Upper lobe of left lung (tissue), 6 donors: ENCODE measurements around the gene ZNF775. TPM values are rescaled to one million over a fixed set of nuclear protein-coding genes. Genes with fewer than 3 reads are reported as not detected.

Experiments
- ATAC-seq, 2 donors: fragments of 200-7000 bp; cut with Tn5 transposase; one replicate each; pipeline ENCODE4 v1.9.1; 2022; ENCODE audit warnings: mild to moderate bottlenecking in 2 of 2, moderate library complexity in 2 of 2; ENCODE audit not compliant: low FRiP score in 2 of 2
- DNase-seq, 2 donors: peaks; one replicate each; pipeline ENCODE4 v3.0.0-alpha.2; 2019 to 2020
- H3K27ac ChIP-seq, 4 donors: fragments of 200-600 bp; sonication (generic); one replicate each; pipeline ENCODE4 v1.5.1; 2016 to 2019
- H3K27me3 ChIP-seq, 4 donors: fragments of 200-600 bp; sonication (generic); one replicate each; pipeline ENCODE4 v1.5.1; 2017 to 2019
- H3K36me3 ChIP-seq, 4 donors: fragments of 200-600 bp; sonication (generic); one replicate each; pipeline ENCODE4 v1.5.1; 2016 to 2019
- H3K4me1 ChIP-seq, 4 donors: fragments of 200-600 bp; sonication (generic); one replicate each; pipeline ENCODE4 v1.5.1; 2018 to 2019
- H3K4me3 ChIP-seq, 4 donors: fragments of 200-600 bp; sonication (generic); one replicate each; pipeline ENCODE4 v1.5.1; 2017 to 2019; ENCODE audit warnings: mild to moderate bottlenecking in 2 of 4, moderate library complexity in 1 of 4
- H3K9me3 ChIP-seq, 4 donors: fragments of 200-600 bp; sonication (generic); one replicate each; pipeline ENCODE4 v1.5.1; 2018 to 2019
- CTCF ChIP-seq, 6 experiments: fragments of 450-650 bp in 4 of 6; fragments of 200-600 bp in 2 of 6; sonication (generic) in 2 of 6; IDR thresholded peaks; one replicate each; pipeline ENCODE4 v1.5.1; 2016 to 2019; ENCODE audit warnings: antibody characterized with exemption in 6 of 6
- EP300 ChIP-seq, 4 donors: sonication (generic); formaldehyde crosslinking; IDR thresholded peaks; one replicate each; pipeline ENCODE4 v1.5.1; 2017; ENCODE audit warnings: antibody characterized with exemption in 4 of 4, control low read depth in 2 of 4
- POLR2A ChIP-seq, 4 donors: fragments of 450-650 bp; IDR thresholded peaks; one replicate each; pipeline ENCODE4 v1.5.1; 2016 to 2017; ENCODE audit warnings: antibody characterized with exemption in 4 of 4, mild to moderate bottlenecking in 2 of 4
- POLR2AphosphoS5 ChIP-seq, 2 donors: sonication (generic); formaldehyde crosslinking; IDR thresholded peaks; one replicate each; pipeline ENCODE4 v1.5.1; 2017; ENCODE audit warnings: antibody characterized with exemption in 2 of 2
- WGBS, 2 donors: methylation state at CpG; one replicate each; pipeline ENCODE4 v1.1.5; 2017 to 2018; 5-methylcytosine and 5-hydroxymethylcytosine counted together
- total RNA-seq, 6 donors: library from RNA; depleted of rRNA in 4 of 6; stranded (reverse); fragments of >200 nt in 4 of 6; gene quantifications; one replicate each; pipeline versions ENCODE4 v1.1.0 to v1.2.1, GENCODE V29; 2016 to 2021
- donor health status: DM: no; HTN: no; CAD: no; lungs with moderate emphysema.
- donor health status: DM: no; HTN: yes; CAD: no; lungs with severe emphysema.

ZNF775 gene
- total RNA-seq, 6 donors from 2014 or later = 3.0 to 6.5 (median 5.5) TPM

GRCh38 chr7:150369748-150370501, 9.2 kb upstream of the ZNF775 start:
- peaks cover 6 to 41% (median 32%) of the 10 kb centered on the region in 4 donors for H3K36me3 ChIP-seq
- peak overlapping the region in 3 of 4 donors; percentile 83 to 96 (median 91) for H3K4me3 ChIP-seq
- no peaks in the 10 kb centered on the region for H3K27me3 ChIP-seq
- H3K4me1 ChIP-seq = peaks cover 19 to 46% (median 22%) of the 10 kb centered on the region in 4 donors
- H3K27ac ChIP-seq = peak overlapping the region; percentile 93 to 97 (median 94)
- no peaks in the 10 kb centered on the region for H3K9me3 ChIP-seq
- 35 to 82% methylated on average over 7 to 23 of the region's 23 CpGs for WGBS, 2 donors
- peak in 1 of 2 donors; percentile 2 for ATAC-seq
- DNase-seq = no peak
- no peak for TF ChIP-seq EP300 (IDR thresholded peaks at IDR 0.05)
- no peak for TF ChIP-seq POLR2A (IDR thresholded peaks at IDR 0.05)
- TF ChIP-seq POLR2AphosphoS5 (IDR thresholded peaks at IDR 0.05) = no peak
- TF ChIP-seq CTCF (IDR thresholded peaks at IDR 0.05) = no peak

GRCh38 chr7:150370612-150371071, 8.5 kb upstream of the ZNF775 start:
- WGBS, 2 donors = 81 to 82% methylated on average over 3 of the region's 3 CpGs
- Histone ChIP-seq H3K9me3 (no peaks in the 10 kb centered on the region), H3K27ac (peak overlapping the region in 2 of 4 donors; percentile 94 to 97), H3K4me3 (peak overlapping the region in 1 of 4 donors; percentile 96), H3K27me3 (no peaks in the 10 kb centered on the region), H3K36me3 (peaks cover 6 to 41% (median 32%) of the 10 kb centered on the region in 4 donors), H3K4me1 (peaks cover 19 to 49% (median 22%) of the 10 kb centered on the region in 4 donors)
- TF ChIP-seq CTCF (IDR thresholded peaks at IDR 0.05) = no peak
- no peak for TF ChIP-seq POLR2AphosphoS5 (IDR thresholded peaks at IDR 0.05)
- TF ChIP-seq EP300 (IDR thresholded peaks at IDR 0.05) = no peak
- no peak for TF ChIP-seq POLR2A (IDR thresholded peaks at IDR 0.05)
- ATAC-seq (no peak), DNase-seq (no peak)

- WGBS, 2 donors = 89 to 92% methylated on average over 23 to 31 of the region's 48 CpGs
- no peak overlapping the region for H3K4me3 ChIP-seq
- ATAC-seq = no peak
Observed at GRCh38 chr7:150371131-150371995, 7.8 kb upstream of the ZNF775 start.

GRCh38 chr7:150371996-150372270, 7.2 kb upstream of the ZNF775 start:
- H3K27ac ChIP-seq = no peak overlapping the region
- 95 to 97% methylated on average over 20 of the region's 30 CpGs for WGBS, 2 donors
- H3K4me1 ChIP-seq = peaks cover 19 to 55% (median 22%) of the 10 kb centered on the region in 4 donors
- DNase-seq (peak in 1 of 2 donors; percentile 81), ATAC-seq (no peak)
- H3K9me3 ChIP-seq = no peaks in the 10 kb centered on the region
- no peaks in the 10 kb centered on the region for H3K27me3 ChIP-seq
- no peak for TF ChIP-seq POLR2AphosphoS5 (IDR thresholded peaks at IDR 0.05)
- no peak for TF ChIP-seq POLR2A (IDR thresholded peaks at IDR 0.05)
- TF ChIP-seq CTCF (IDR thresholded peaks at IDR 0.05) = no peak
- no peak for TF ChIP-seq EP300 (IDR thresholded peaks at IDR 0.05)
- H3K4me3 ChIP-seq = no peak overlapping the region
- peaks cover 6 to 41% (median 32%) of the 10 kb centered on the region in 4 donors for H3K36me3 ChIP-seq

More at GRCh38 chr7:150371131-150371995, 7.8 kb upstream of the ZNF775 start:
- TF ChIP-seq CTCF (IDR thresholded peaks at IDR 0.05) (no peak), POLR2A (IDR thresholded peaks at IDR 0.05) (no peak), EP300 (IDR thresholded peaks at IDR 0.05) (no peak), POLR2AphosphoS5 (IDR thresholded peaks at IDR 0.05) (no peak)
- Histone ChIP-seq H3K4me1 (peaks cover 19 to 50% (median 22%) of the 10 kb centered on the region in 4 donors), H3K27me3 (no peaks in the 10 kb centered on the region), H3K27ac (peak overlapping the region in 2 of 4 donors; percentile 11 to 94), H3K9me3 (no peaks in the 10 kb centered on the region), H3K36me3 (peaks cover 6 to 41% (median 32%) of the 10 kb centered on the region in 4 donors)
- peak in 1 of 2 donors; percentile 68 for DNase-seq
